Activated naive CD4-positive, alpha-beta T cell treated with anti-CD3 and anti-CD28 coated beads for 36 hours (primary cell): Measurements from ENCODE around the gene SS18L1. TPM values are rescaled to one million over a fixed set of nuclear protein-coding genes. Genes with fewer than 3 reads are reported as not detected.

Source experiments
- CTCF ChIA-PET: fragments of 350-600 bp; sonication (Branson Sonifier 250); formaldehyde crosslinking; loops from one replicate; lab custom pipeline; 2021; ENCODE audit warnings: antibody characterized with exemption; lab: Charles Lee
- DNase-seq: peaks from one replicate; pipeline ENCODE4 v3.0.0-alpha.2; 2020
- H3K27ac Mint-ChIP-seq: one replicate; pipeline ENCODE4 v1.8.0; 2021; ENCODE audit warnings: mild to moderate bottlenecking, mixed read lengths
- H3K27me3 Mint-ChIP-seq: one replicate; pipeline ENCODE4 v1.8.0; 2021; ENCODE audit warnings: low read depth, mixed read lengths
- H3K36me3 Mint-ChIP-seq: one replicate; pipeline ENCODE4 v1.8.0; 2021; ENCODE audit warnings: low read depth, mixed read lengths
- H3K4me1 Mint-ChIP-seq: one replicate; pipeline ENCODE4 v1.8.0; 2021; ENCODE audit warnings: low read depth, mixed read lengths
- H3K4me3 Mint-ChIP-seq: one replicate; pipeline ENCODE4 v1.8.0; 2021; ENCODE audit warnings: mild to moderate bottlenecking, moderate library complexity, mixed read lengths
- H3K9me3 Mint-ChIP-seq: one replicate; pipeline ENCODE4 v1.8.0; 2021; ENCODE audit warnings: mixed read lengths
- intact Hi-C: fragments of 100-400 bp; cut with micrococcal nuclease; formaldehyde crosslinking; loops from one replicate; pipeline ENCODE4 v1.15.1; 2023
- total RNA-seq, 2 experiments: library from RNA; stranded (reverse); gene quantifications; one replicate each; pipeline ENCODE4 v1.2.3, GENCODE V29; 2021

The SS18L1 gene
- total RNA-seq, 2 experiments from 2014 or later, result 14.5 to 18.0 TPM

- no peaks in the 10 kb centered on the region for H3K9me3 Mint-ChIP-seq
- CTCF ChIA-PET, result no interaction called here
- H3K4me1 Mint-ChIP-seq, result peaks cover 5% of the 10 kb centered on the region
- no peak overlapping the region for H3K4me3 Mint-ChIP-seq
- H3K36me3 Mint-ChIP-seq, result peaks cover 8% of the 10 kb centered on the region
- H3K27me3 Mint-ChIP-seq, result no peaks in the 10 kb centered on the region
- no peak overlapping the region for H3K27ac Mint-ChIP-seq
- DNase-seq, result no peak
- intact Hi-C loops, result no loop called here
Measured at GRCh38 chr20:62161347-62161746, 17.8 kb downstream of the SS18L1 start.

- intact Hi-C loops, result no loop called here
- no peak overlapping the region for H3K27ac Mint-ChIP-seq
- H3K4me3 Mint-ChIP-seq, result no peak overlapping the region
- H3K36me3 Mint-ChIP-seq, result peaks cover 10% of the 10 kb centered on the region
- H3K9me3 Mint-ChIP-seq, result no peaks in the 10 kb centered on the region
- CTCF ChIA-PET, result no interaction called here
- no peaks in the 10 kb centered on the region for H3K27me3 Mint-ChIP-seq
- peaks cover 5% of the 10 kb centered on the region for H3K4me1 Mint-ChIP-seq
- no peak for DNase-seq
Measured at GRCh38 chr20:62162765-62163484, 19.4 kb downstream of the SS18L1 start.

- Mint-ChIP-seq H3K27me3 (no peaks in the 10 kb centered on the region), H3K27ac (no peak overlapping the region), H3K9me3 (no peaks in the 10 kb centered on the region), H3K4me1 (peaks cover 5% of the 10 kb centered on the region), H3K4me3 (no peak overlapping the region), H3K36me3 (peaks cover 14% of the 10 kb centered on the region)
- intact Hi-C loops, result no loop called here
- CTCF ChIA-PET, result no interaction called here
- no peak for DNase-seq
Measured at GRCh38 chr20:62163485-62163865, 19.9 kb downstream of the SS18L1 start.

GRCh38 chr20:62163986-62164762, 20.6 kb downstream of the SS18L1 start:
- DNase-seq, result no peak
- Mint-ChIP-seq H3K27ac (no peak overlapping the region), H3K9me3 (no peaks in the 10 kb centered on the region), H3K27me3 (no peaks in the 10 kb centered on the region), H3K4me1 (peaks cover 5% of the 10 kb centered on the region), H3K36me3 (peaks cover 14% of the 10 kb centered on the region), H3K4me3 (no peak overlapping the region)
- intact Hi-C loops, result no loop called here
- CTCF ChIA-PET, result no interaction called here

GRCh38 chr20:62164879-62165761, 21.6 kb downstream of the SS18L1 start:
- H3K4me3 Mint-ChIP-seq, result no peak overlapping the region
- H3K9me3 Mint-ChIP-seq, result no peaks in the 10 kb centered on the region
- peaks cover 14% of the 10 kb centered on the region for H3K36me3 Mint-ChIP-seq
- no peak overlapping the region for H3K27ac Mint-ChIP-seq
- DNase-seq, result no peak
- CTCF ChIA-PET, result no interaction called here
- intact Hi-C loops, result no loop called here
- H3K27me3 Mint-ChIP-seq, result no peaks in the 10 kb centered on the region
- H3K4me1 Mint-ChIP-seq, result no peaks in the 10 kb centered on the region

GRCh38 chr20:62165762-62166399, 22.3 kb downstream of the SS18L1 start:
- Mint-ChIP-seq H3K4me3 (no peak overlapping the region), H3K36me3 (peaks cover 14% of the 10 kb centered on the region), H3K4me1 (no peaks in the 10 kb centered on the region), H3K27me3 (no peaks in the 10 kb centered on the region), H3K9me3 (no peaks in the 10 kb centered on the region), H3K27ac (no peak overlapping the region)
- CTCF ChIA-PET, result interaction anchor here (1.2 kb wide), 1 partner anchor 16 kb away, joined by 4 read pairs; no protein-coding TSS in a partner anchor
- intact Hi-C loops, result no loop called here
- DNase-seq, result no peak

GRCh38 chr20:62167474-62167873, 23.9 kb downstream of the SS18L1 start:
- no peak overlapping the region for H3K4me3 Mint-ChIP-seq
- intact Hi-C loops, result no loop called here
- no peaks in the 10 kb centered on the region for H3K27me3 Mint-ChIP-seq
- peaks cover 14% of the 10 kb centered on the region for H3K36me3 Mint-ChIP-seq
- H3K9me3 Mint-ChIP-seq, result no peaks in the 10 kb centered on the region
- no peak for DNase-seq
- CTCF ChIA-PET, result interaction anchor here (0.6 to 1.2 kb wide), 2 partner anchors 18 to 119 kb away, joined by 4 read pairs; no protein-coding TSS in a partner anchor
- H3K4me1 Mint-ChIP-seq, result no peaks in the 10 kb centered on the region
- H3K27ac Mint-ChIP-seq, result no peak overlapping the region

GRCh38 chr20:62168061-62168460, 24.5 kb downstream of the SS18L1 start:
- Mint-ChIP-seq H3K9me3 (no peaks in the 10 kb centered on the region), H3K27me3 (no peaks in the 10 kb centered on the region), H3K4me1 (no peaks in the 10 kb centered on the region), H3K27ac (no peak overlapping the region), H3K4me3 (no peak overlapping the region), H3K36me3 (peaks cover 14% of the 10 kb centered on the region)
- intact Hi-C loops, result no loop called here
- no peak for DNase-seq
- CTCF ChIA-PET, result no interaction called here

GRCh38 chr20:62168890-62169435, 25.4 kb downstream of the SS18L1 start:
- no peak overlapping the region for H3K27ac Mint-ChIP-seq
- peaks cover 13% of the 10 kb centered on the region for H3K36me3 Mint-ChIP-seq
- DNase-seq, result no peak
- no peaks in the 10 kb centered on the region for H3K4me1 Mint-ChIP-seq
- H3K4me3 Mint-ChIP-seq, result no peak overlapping the region
- H3K27me3 Mint-ChIP-seq, result no peaks in the 10 kb centered on the region
- H3K9me3 Mint-ChIP-seq, result no peaks in the 10 kb centered on the region
- intact Hi-C loops, result no loop called here
- CTCF ChIA-PET, result no interaction called here

GRCh38 chr20:62170536-62170935, 27.0 kb downstream of the SS18L1 start:
- CTCF ChIA-PET, result no interaction called here
- intact Hi-C loops, result no loop called here
- Mint-ChIP-seq H3K4me1 (no peaks in the 10 kb centered on the region), H3K4me3 (no peak overlapping the region), H3K36me3 (peaks cover 14% of the 10 kb centered on the region), H3K27ac (no peak overlapping the region), H3K9me3 (no peaks in the 10 kb centered on the region), H3K27me3 (no peaks in the 10 kb centered on the region)
- no peak for DNase-seq

GRCh38 chr20:62171245-62171644, 27.7 kb downstream of the SS18L1 start:
- H3K36me3 Mint-ChIP-seq, result peaks cover 13% of the 10 kb centered on the region
- H3K4me1 Mint-ChIP-seq, result no peaks in the 10 kb centered on the region
- H3K27me3 Mint-ChIP-seq, result no peaks in the 10 kb centered on the region
- intact Hi-C loops, result no loop called here
- H3K4me3 Mint-ChIP-seq, result no peak overlapping the region
- no peak for DNase-seq
- no peak overlapping the region for H3K27ac Mint-ChIP-seq
- CTCF ChIA-PET, result no interaction called here
- no peaks in the 10 kb centered on the region for H3K9me3 Mint-ChIP-seq
